ENCODE data around the gene SPATA20. TPM values are rescaled to one million over a fixed set of nuclear protein-coding genes. Genes with fewer than 3 reads are reported as not detected.

The SPATA20 gene
- total RNA-seq, 2 experiments from 2014 or later = 14.5 to 17.8 TPM

- POLR2A ChIA-PET = no interaction called here
Observed at GRCh38 chr17:50584116-50584515, 37.1 kb downstream of the SPATA20 start.

DNA sequence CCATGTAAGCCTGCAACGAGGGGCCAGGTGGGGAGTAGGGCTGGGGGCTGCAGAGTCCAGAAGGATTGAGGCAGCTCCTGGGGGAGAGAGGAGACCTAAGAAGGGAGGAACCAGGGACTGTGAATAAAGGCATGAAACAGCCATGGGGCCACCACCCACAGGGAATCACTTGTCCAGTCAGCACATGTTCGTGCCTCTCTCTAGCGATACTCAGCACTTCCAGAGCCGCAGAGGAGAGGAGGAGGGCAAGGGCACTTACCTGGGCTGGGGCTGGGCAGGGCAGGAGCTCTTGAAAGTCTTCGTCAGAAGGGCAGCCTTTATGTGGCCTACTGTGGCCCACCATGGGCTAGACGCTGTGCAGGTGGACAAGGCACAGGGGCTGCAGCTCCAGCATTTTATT is 37.8 kb downstream of the SPATA20 start:
- DNase-seq = no peak
- Mint-ChIP-seq H3K36me3 (ENCODE audit: low read depth) (no peaks in the 10 kb centered on the region), H3K27me3 (peaks cover 17% of the 10 kb centered on the region), H3K4me1 (no peaks in the 10 kb centered on the region), H3K9me3 (no peaks in the 10 kb centered on the region), H3K4me3 (no peak overlapping the region), H3K27ac (no peak overlapping the region)
- POLR2A ChIA-PET = no interaction called here
- CTCF ChIA-PET = no interaction called here

More at GRCh38 chr17:50584116-50584515, 37.1 kb downstream of the SPATA20 start:
- no peak for DNase-seq
- Mint-ChIP-seq H3K4me3 (no peak overlapping the region), H3K27me3 (peaks cover 17% of the 10 kb centered on the region), H3K27ac (no peak overlapping the region), H3K36me3 (ENCODE audit: low read depth) (no peaks in the 10 kb centered on the region), H3K9me3 (no peaks in the 10 kb centered on the region), H3K4me1 (no peaks in the 10 kb centered on the region)
- CTCF ChIA-PET = no interaction called here

GRCh38 chr17:50585346-50585745 is 38.4 kb downstream of the SPATA20 start:
- Mint-ChIP-seq H3K36me3 (ENCODE audit: low read depth) (no peaks in the 10 kb centered on the region), H3K4me1 (no peaks in the 10 kb centered on the region), H3K27me3 (peaks cover 17% of the 10 kb centered on the region), H3K4me3 (no peak overlapping the region), H3K27ac (no peak overlapping the region), H3K9me3 (no peaks in the 10 kb centered on the region)
- ChIA-PET POLR2A (no interaction called here), CTCF (no interaction called here)
- DNase-seq = no peak

DNA sequence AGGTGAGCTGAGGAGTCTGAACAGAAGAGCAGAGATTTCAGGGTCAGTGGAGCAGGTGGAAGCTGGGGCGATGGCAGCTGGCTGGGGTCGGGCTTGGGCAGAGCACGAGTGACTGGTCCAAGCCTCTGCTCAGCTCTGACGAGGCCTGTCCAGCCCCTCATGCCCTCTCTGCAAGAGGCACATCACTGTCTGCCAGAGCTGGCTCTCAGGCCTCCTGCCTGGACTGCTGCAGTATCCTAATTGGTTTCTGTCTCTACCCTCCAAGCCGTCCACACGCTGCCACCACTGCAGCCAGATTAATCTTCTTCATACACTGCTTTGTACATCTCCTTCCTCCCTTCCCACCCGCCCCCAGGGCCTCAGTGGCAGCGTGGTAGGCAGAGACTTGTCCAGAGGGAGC is 38.9 kb downstream of the SPATA20 start:
- CTCF ChIA-PET = no interaction called here
- H3K4me3 Mint-ChIP-seq = no peak overlapping the region
- no peaks in the 10 kb centered on the region for H3K4me1 Mint-ChIP-seq
- peaks cover 17% of the 10 kb centered on the region for H3K27me3 Mint-ChIP-seq
- no peaks in the 10 kb centered on the region for H3K9me3 Mint-ChIP-seq
- POLR2A ChIA-PET = no interaction called here
- no peaks in the 10 kb centered on the region for H3K36me3 Mint-ChIP-seq (ENCODE audit: low read depth)
- no peak overlapping the region for H3K27ac Mint-ChIP-seq
- no peak for DNase-seq

DNA sequence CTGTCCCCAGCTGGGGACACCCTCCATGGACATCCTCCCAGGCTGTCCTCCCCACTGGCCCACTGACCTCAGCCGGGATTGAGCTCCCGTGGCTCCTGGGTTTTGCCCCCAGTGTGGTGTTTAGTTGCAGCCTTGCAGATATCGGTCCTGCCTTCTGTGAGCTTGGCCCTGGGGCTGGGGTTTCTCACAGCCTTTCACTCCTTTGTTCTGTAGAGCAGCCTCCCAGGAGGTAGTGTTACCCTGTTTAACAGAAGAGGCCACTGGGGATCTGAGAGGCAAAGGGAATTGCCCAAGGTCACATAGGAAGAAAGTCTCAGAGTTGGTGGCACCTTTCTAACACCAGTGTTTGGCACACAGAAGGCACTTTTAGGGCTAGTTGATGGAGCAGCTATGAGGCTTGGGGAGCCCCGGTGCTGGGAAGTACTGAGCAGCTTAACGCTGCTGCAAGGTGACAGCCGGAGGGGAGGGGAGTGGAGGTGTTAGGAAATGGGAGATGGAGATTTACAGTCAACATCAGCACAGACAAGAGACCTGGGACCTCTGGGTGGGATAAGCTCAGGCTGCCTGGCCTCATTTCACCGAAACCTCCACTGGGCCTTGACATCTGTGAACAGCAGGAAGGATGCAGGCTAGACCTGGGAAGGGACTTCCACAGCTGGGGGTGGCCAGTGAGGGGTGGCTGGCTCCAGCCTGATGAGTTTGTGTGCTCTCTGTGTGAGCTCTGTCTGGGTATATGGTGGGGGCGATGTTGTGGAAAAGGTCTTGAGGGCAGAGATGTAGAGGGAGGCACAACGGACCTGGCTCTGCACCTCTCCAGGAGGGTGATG is 39.7 kb downstream of the SPATA20 start:
- no peak for DNase-seq
- Mint-ChIP-seq H3K27me3 (peaks cover 17% of the 10 kb centered on the region), H3K9me3 (no peaks in the 10 kb centered on the region), H3K4me3 (no peak overlapping the region), H3K27ac (no peak overlapping the region), H3K4me1 (no peaks in the 10 kb centered on the region), H3K36me3 (ENCODE audit: low read depth) (no peaks in the 10 kb centered on the region)
- ChIA-PET CTCF (no interaction called here), POLR2A (no interaction called here)

GRCh38 chr17:50587571-50587970 is 40.6 kb downstream of the SPATA20 start:
- no peak overlapping the region for H3K4me3 Mint-ChIP-seq
- DNase-seq = no peak
- H3K4me1 Mint-ChIP-seq = no peaks in the 10 kb centered on the region
- H3K36me3 Mint-ChIP-seq (ENCODE audit: low read depth) = no peaks in the 10 kb centered on the region
- CTCF ChIA-PET = interaction anchor here (0.9 kb wide), 1 partner anchor 196 kb away, joined by 3 read pairs; no protein-coding TSS in a partner anchor
- POLR2A ChIA-PET = no interaction called here
- H3K27me3 Mint-ChIP-seq = peaks cover 11% of the 10 kb centered on the region
- H3K9me3 Mint-ChIP-seq = no peaks in the 10 kb centered on the region
- H3K27ac Mint-ChIP-seq = no peak overlapping the region

- Mint-ChIP-seq H3K4me3 (no peak overlapping the region), H3K4me1 (no peaks in the 10 kb centered on the region), H3K9me3 (no peaks in the 10 kb centered on the region), H3K36me3 (ENCODE audit: low read depth) (no peaks in the 10 kb centered on the region), H3K27ac (no peak overlapping the region), H3K27me3 (peaks cover 6% of the 10 kb centered on the region)
- CTCF ChIA-PET = interaction anchor here (0.6 to 0.9 kb wide), 2 partner anchors 159 to 195 kb away, joined by 3 read pairs; no protein-coding TSS in a partner anchor
- no peak for DNase-seq
- POLR2A ChIA-PET = no interaction called here
Observed at GRCh38 chr17:50588391-50589049, 41.5 kb downstream of the SPATA20 start.

DNA sequence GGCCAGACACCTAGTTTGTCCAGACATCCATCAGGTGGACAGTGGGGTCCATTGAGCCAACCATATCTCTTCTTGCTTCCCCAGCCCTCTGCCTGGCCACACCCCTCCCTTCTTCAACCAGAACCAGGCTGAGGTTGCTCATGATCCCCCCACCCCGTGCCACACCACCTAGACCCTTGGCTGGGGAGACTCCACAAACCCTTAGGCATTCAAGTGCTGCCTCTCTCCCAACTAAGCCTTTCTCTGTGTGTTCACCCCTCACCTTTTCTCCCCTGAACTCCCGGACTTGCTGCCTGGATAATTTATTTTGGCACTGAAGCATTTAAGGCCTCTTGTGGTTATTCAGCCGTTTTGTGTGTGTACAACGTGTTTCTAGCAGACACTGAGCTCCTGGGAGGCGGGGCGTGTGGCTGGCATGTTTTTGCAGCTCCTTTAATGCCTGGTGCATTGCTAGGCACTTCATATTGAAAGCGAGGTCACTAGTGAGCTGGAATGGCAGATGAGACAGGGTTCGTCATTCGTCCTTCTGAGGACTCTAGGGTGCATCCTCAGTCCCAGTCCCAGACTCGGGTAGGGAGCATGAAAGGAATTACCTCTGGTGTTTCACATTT is 42.2 kb downstream of the SPATA20 start:
- no peak for DNase-seq
- ChIA-PET CTCF (interaction anchor here (0.6 kb wide), 1 partner anchor 158 kb away, joined by 3 read pairs; no protein-coding TSS in a partner anchor), POLR2A (no interaction called here)
- Mint-ChIP-seq H3K27me3 (peaks cover 1% of the 10 kb centered on the region), H3K27ac (no peak overlapping the region), H3K4me3 (no peak overlapping the region), H3K36me3 (ENCODE audit: low read depth) (no peaks in the 10 kb centered on the region), H3K4me1 (no peaks in the 10 kb centered on the region), H3K9me3 (no peaks in the 10 kb centered on the region)

- no peak overlapping the region for H3K4me3 Mint-ChIP-seq
- no peak for DNase-seq
- no peaks in the 10 kb centered on the region for H3K36me3 Mint-ChIP-seq (ENCODE audit: low read depth)
- POLR2A ChIA-PET = no interaction called here
- CTCF ChIA-PET = no interaction called here
- H3K27ac Mint-ChIP-seq = no peak overlapping the region
- no peaks in the 10 kb centered on the region for H3K9me3 Mint-ChIP-seq
- H3K27me3 Mint-ChIP-seq = no peaks in the 10 kb centered on the region
- H3K4me1 Mint-ChIP-seq = no peaks in the 10 kb centered on the region
Observed at GRCh38 chr17:50590946-50591737, 44.2 kb downstream of the SPATA20 start.

DNA sequence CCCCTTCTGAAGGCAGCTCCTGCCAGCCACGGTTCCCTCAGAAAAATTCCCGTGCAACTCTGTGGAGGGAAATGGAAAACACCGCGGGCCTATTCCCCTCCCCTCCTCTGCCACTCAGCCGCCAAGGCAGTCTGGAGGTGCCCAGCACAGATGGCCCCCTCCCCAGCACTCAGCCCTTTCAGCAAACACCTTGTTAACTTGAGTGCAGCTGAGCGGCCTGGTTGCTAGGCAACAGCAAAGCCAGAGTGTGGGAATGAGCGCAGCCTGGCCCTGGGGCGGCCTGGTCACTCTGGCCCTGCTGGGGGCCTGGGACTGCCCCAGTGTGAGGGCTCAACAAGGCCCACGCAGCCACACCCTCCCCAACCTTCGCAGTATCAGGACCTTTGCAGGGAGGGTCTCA is 46.3 kb downstream of the SPATA20 start:
- Mint-ChIP-seq H3K27me3 (no peaks in the 10 kb centered on the region), H3K9me3 (no peaks in the 10 kb centered on the region), H3K36me3 (ENCODE audit: low read depth) (no peaks in the 10 kb centered on the region), H3K4me3 (no peak overlapping the region), H3K4me1 (no peaks in the 10 kb centered on the region), H3K27ac (no peak overlapping the region)
- POLR2A ChIA-PET = no interaction called here
- no peak for DNase-seq
- CTCF ChIA-PET = interaction anchor here (0.6 kb wide), 1 partner anchor 61 kb away, joined by 5 read pairs; no protein-coding TSS in a partner anchor

DNA sequence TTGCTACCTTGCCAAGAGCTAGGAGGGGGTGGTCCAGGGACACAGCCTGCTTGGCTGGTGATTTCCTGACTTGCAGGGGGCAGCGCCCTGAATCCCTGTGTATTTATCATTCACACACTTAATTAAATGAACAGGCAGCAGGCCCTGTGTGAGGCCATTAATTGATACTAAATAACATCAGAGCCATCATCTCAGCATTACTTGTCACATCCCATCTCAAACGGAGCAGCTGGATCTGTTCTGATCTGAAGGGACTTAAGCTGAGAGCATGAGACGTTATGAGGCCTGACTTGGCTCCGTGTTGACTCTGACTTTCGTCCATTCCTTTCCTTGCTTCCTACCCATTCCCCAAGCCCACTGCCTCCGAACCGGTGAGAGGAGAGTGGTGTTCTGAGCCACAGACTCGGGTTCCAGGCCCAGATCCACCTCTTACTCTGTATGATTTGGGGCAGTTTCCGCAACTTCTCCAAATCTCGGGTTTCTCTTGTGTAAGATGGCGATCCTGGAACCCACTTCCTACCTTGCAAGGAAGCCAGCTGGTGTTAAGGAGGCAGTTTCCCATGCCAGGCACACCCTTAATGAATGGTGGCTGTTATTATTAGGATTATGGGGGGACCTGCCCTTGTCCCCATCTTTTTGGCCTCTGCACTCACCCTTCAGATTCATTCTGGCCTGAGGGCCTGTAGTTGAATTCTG is 47.3 kb downstream of the SPATA20 start:
- H3K9me3 Mint-ChIP-seq = no peaks in the 10 kb centered on the region
- ChIA-PET POLR2A (no interaction called here), CTCF (no interaction called here)
- H3K4me3 Mint-ChIP-seq = no peak overlapping the region
- H3K27me3 Mint-ChIP-seq = no peaks in the 10 kb centered on the region
- no peak overlapping the region for H3K27ac Mint-ChIP-seq
- no peaks in the 10 kb centered on the region for H3K4me1 Mint-ChIP-seq
- no peaks in the 10 kb centered on the region for H3K36me3 Mint-ChIP-seq (ENCODE audit: low read depth)
- no peak for DNase-seq

- Mint-ChIP-seq H3K27ac (no peak overlapping the region), H3K27me3 (no peaks in the 10 kb centered on the region), H3K9me3 (no peaks in the 10 kb centered on the region), H3K36me3 (ENCODE audit: low read depth) (no peaks in the 10 kb centered on the region), H3K4me1 (no peaks in the 10 kb centered on the region), H3K4me3 (no peak overlapping the region)
- ChIA-PET CTCF (no interaction called here), POLR2A (no interaction called here)
- DNase-seq = no peak
Observed at GRCh38 chr17:50594892-50595291, 47.9 kb downstream of the SPATA20 start.

Measured in activated CD4-positive, alpha-beta memory T cell treated with anti-CD3 and anti-CD28 coated beads, Interleukin-2, amount 10 ng/mL, durations not matched to agents 7 days and 5 days (primary cell).